GM21717 (cell line): ENCODE measurements around the gene COMT.

Source experiments
- ATAC-seq: cut with Tn5 transposase; IDR thresholded peaks from one replicate; pipeline ENCODE4 v1.9.1; 2021; ENCODE audit warnings: mild to moderate bottlenecking, moderate library complexity; ENCODE audit not compliant: unreplicated experiment

Gene COMT

GRCh38 chr22:19992481-19992911 is 50.9 kb downstream of the COMT start:
- ATAC-seq, result no peak

DNA sequence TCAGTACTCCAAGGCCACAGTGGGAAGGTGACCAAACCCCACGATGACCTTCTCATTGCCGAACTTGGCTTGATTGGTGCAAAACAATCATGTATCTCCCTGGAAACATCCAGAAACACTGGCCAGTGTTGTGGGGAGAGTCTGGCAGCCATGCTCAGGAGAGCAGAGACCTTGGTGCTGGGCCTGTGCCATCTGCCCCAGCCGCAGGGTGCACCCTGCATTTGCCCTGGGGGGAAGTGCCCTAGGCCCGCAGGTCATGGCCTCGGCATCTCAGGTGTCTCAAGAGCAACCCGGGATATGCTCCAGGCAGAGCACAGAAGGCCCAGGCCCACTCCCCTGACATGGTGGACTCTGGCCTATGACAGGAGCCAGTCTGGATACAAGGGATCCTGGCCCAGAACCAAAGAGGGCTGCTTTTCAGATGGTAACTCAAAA is 51.4 kb downstream of the COMT start:
- no peak for ATAC-seq

DNA sequence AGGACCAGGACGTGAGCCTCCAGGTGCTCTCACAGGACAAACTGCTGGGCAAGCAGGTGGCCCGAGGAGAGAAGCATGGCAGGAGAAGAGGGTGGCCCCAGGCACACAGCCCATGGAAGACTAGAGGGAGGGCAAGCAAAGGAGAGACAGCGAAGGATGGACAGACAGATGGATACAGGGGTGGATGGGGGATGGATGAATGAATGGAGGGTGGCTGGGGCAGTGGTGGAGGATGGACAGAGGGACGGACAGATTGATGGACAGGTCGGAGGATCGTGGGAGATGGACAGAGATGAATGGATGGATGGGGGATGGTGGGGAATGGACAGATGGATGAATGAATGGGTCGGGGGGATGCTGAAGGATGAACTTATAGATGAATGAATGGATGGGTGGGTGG is 52.4 kb downstream of the COMT start:
- ATAC-seq, result no peak

DNA sequence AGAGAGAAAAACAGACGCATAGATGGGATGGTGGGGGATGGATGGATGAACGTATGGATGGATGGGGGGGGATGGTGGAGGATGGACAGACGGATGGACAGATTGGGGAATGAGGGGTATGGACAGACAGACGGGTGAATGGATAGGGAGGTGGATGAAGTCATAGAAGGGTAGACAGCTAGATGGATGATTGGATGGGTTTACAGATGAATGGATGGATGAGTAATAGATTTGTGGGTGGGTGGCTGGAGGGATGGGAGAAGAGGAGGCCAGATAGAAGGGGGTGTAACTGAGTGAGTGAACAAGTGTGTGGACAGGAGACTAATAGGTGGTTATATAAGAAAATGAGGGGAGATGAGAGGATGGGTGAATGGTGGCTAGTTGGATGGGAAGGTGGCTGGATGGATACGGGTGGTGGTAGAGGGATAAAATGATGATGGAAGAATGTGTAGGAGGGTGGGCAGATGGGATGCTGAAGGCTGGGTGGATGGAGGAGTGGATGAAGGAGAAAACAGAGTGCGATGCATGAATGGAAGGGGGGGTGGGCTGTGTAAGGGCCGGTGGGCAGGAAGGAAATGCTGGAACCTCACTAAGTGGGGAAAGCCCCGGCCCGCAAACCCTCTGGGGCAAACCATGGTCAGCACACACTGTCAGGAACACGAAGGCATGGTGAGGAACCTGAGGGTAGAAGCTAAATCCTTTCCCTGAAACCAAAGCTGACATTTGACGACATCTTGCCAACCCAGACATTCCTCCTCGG is 53.5 kb downstream of the COMT start:
- ATAC-seq, result no peak

GRCh38 chr22:19995611-19996339 is 54.2 kb downstream of the COMT start:
- no peak for ATAC-seq

DNA sequence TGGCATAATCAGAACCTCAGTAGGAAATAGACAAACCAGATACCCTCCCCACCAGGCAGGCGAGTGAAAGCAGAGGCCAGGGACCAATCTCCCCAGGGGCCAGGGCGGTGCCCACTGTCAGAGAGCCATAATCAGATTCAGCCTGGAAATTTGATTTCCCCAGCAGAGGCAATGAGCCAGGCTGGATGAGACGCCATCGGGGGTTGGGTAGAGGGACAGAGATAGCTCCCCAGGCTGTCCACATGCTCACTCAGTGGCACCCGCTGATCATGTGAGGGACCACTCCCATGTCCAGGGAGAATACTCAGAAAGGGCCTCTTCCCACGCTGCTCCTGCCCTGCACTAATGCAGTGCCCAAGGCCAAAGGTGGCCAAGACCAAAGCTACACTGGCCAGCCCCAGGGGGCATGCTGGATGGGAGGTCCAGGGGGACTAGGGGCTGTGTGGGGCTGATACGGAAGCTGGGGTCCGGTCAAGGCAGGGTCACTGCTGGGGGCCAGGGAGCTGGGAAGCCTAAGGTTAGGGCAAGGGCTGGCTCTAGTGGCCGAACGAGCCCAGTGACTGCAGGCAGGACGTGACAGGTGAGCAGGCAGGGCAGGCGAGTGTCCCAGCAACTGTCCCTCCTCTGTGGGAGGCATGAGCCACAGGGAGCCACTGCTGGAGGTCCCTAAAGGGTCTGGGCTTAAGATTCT is 55.3 kb downstream of the COMT start:
- ATAC-seq, result no peak

DNA sequence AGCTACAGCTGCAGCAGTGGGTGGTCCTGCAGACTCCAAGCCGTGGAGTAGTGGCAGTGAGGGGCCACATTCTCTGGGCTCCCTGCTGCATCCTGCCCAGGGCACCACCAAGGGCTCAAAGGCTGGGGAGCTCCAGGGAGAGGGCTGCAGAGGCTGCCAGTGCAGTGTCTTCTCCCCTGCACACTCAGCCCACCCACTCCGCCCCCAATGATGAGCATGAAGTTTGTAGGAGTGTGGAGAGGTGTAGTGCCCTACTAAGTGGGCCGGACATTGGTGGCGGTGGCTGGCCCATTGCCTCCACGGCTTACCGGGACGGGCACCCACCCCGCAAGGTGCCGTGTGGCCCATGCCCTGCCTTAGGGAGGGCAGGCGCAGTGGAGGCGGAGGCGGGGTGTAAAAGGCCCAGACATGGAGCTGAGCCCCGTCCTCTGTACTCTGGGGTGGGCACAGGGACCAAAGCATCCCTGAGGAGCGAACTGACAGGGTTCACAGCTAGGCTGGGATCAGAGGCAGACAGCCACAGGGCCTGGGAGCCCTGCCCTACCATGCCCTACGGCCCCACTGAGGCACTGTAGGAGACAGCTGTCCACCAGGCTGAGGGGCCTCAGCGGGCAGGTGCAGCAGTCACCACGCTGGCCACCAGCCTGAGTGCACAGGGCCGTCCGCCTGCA is 56.1 kb downstream of the COMT start:
- ATAC-seq, result no peak

DNA sequence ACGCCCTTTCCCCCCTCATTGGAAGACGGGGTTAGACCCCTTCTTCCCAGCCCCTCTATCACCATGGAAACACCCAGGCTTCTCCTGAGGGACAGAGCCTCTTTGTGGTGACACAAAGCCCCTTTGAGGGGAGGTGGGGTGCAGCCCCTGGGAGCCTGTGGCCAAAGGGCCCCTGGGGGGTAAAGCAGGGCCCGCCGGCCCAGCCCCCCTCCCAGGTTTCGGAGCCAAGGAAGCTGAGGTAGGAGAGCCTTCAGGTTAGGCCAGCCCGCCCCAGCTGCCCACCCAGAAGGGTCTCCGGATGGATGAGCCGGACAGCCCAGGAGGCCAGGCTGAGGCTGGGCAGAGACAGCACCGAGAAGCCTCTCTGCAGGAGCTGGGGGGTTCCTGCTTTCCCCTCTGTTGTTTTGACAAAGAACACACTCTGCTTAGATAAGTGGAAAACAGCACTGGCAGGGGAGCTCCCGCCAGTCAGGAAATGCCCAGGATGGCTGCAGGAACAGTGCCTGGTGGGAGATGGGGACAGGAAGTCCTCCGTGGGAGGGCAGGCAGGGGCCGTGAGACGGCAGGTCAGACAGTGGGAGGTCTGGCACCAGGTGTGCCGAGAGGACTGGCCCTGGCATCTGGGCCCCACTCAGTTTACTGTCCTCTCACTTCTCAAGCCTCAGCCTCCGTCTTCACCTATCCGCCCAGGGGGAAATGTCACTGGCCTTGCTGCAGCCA is 56.8 kb downstream of the COMT start:
- no peak for ATAC-seq

DNA sequence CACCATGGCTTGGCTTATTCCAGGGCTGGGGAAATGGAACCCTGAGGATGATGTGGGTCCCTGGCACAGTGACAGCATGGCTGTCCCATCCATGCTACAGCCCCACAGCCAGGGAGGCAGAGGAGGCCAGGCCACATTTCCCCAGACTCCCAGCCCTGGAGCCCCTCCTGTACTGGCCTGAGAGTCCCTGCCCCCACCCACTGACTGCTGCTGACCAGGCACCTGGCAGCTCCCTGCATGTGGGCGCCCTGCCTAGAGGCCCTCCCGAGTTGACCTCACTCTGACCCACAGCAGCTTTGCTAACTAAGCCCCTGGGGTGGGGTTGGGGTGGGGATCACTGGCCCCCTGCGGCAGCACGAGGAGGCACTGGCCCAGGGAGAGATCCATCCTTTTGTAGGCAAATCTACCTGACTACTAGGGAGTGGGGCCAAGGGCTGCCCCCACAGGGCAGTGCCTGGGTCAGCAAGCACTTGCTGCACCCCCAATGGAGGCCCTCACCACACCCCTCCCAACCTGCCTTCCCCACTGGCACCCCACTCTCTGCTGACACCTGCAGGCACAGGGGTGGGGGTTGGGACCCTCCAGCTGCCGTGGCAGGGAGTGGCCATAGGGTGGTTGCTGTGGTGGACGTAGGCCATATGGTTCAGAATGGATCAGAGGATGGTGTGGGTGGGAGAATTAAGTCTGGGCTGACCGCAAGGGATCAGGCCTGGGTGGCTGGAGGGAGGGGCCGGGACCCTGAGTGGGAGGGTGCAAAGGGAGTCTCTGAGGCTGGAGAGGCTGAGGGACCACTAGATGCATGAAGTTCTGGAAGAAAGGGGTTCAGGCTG is 57.6 kb downstream of the COMT start:
- no peak for ATAC-seq

GRCh38 chr22:20000246-20001081 is 58.9 kb downstream of the COMT start:
- ATAC-seq, result no peak

DNA sequence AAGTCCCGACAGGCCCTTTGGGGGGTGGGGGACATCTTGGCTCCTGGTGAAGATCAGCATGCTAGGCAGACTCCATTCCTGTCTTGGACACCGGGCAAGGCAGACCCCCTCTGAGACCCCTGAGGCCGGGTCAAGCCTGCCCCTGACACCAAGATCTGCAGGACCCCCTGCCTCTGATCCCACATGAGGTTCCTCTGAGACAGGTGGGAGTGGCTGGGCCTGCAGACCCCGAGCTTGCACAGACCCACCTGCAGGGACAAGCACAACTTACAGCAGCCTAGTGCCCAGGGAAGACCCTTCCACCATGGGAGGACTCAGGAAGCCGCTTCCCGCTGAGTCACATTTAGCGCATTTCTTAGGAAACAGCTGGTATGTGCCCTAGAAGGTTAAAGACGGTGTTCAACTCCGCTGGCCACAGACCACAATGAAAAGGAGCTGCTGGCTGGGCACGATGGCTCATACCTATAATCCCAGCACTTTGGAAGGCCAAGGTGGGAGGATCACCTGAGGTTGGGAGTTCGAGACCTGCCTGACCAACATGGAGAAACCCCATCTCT is 59.6 kb downstream of the COMT start:
- no peak for ATAC-seq

GRCh38 chr22:20002128-20002527 is 60.6 kb downstream of the COMT start:
- ATAC-seq, result no peak

DNA sequence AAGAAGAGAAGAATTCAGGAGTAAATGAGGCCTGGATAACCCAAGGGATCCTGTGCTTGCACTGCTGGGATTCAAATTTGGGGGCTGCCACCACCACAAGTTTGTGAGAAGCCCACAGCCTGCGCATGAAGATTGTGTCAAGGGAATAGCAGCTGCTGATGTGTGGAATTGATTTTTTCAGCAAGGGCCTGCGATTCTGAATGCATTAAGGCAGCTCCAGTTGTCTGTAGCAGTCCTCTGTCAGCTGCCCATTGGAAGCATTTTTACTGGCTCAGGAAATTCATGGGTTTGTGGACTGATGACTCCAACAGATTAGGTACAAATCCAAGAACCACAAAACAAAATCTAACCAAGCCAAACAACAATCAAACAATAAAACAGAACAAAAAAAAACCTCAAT is 61.1 kb downstream of the COMT start:
- no peak for ATAC-seq

GRCh38 chr22:20003304-20003703 is 61.7 kb downstream of the COMT start:
- no peak for ATAC-seq

DNA sequence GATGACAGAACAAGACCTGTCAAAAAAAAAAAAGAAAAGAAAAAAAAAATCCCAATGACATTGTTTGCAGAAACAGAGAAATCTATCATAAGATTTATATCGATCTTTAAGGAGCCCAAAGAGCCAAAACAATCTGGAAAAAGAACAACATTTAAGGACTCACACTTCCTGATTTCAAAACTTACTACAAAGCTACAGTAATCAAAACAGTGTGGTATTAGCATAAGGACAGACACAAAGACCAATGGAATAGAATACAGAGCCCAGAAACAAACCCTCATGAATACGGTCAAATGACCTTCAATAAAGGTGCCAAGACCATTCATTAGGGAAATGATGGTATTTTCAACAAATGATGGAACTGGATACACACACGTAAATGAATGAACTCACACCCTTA is 62.9 kb downstream of the COMT start:
- ATAC-seq, result no peak

DNA sequence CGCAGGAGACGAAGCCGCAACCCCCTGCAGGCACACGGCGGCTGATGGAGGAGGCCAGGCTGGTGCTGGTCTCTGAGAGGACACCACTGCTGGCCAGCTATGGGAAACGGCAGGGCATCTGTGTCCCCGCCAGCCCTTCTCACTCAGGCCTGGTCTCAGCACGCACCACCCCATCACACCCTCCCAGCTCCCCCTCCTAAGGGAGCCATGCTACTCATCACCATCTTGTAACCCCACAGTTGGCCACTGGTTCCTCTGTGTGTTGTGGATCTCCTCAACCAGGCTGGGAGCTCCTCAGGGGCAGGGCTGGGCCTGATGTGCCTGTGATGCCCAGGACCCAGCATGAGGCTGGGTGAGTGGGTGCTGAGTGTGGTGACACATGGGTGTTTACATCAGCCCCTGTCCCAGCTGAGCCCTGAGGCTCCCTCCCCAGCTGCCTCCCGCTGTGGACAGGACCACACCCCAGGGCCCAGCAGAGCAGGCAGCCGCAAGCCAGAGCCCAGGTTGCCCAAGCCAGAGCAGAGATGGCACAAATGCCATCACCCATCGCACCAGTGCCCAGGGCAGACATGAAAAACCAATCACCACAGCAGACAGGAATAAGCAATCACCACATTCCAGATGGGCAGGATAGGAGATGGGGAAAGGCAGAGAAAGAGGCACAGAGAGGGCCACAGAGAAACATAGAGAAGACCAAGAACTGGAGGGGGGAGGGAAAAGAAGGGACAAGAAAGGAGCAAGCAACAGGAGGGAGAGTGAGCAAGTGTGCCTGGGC is 66.8 kb downstream of the COMT start:
- no peak for ATAC-seq

- ATAC-seq, result no peak
Observed at GRCh38 chr22:20009018-20009491, 67.5 kb downstream of the COMT start.
